ENCODE measurements around the gene TNFRSF25. TPM values are rescaled to one million over a fixed set of nuclear protein-coding genes. Genes with fewer than 3 reads are reported as not detected.

TNFRSF25 gene
- total RNA-seq, 1 experiment from 2014 or later, result 19.4 TPM

DNA sequence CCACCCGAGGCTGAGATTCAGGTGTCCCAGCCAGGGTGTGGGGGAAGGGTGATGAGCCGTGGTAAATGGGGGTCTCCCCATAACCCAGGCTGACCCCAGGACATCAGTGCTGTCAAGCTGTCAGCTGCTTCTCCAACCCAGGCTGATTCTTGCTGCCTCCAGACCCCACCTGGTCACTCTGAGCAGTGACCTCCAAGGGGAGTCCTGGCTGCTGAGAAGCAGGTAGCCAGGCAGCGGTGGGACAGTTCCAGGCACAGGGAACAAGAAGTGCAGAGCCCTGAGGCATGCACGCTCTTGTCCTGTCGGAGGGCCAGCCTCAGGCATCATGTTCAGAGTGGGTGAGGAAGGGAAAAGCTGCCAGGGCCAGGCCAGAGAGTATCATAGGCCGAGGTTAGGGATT, 40.3 kb downstream of the TNFRSF25 start:
- H3K14ac ChIP-seq (ENCODE audit: insufficient read depth, low read length), result no peak overlapping the region
- no peaks in the 10 kb centered on the region for H3K36me3 Mint-ChIP-seq (ENCODE audit: insufficient read depth in 1 of 3, low read depth in 3 of 3)
- H4K5ac ChIP-seq (ENCODE audit: insufficient read length, low read depth, low read length), result no peak overlapping the region
- H3K27ac ChIP-seq (ENCODE audit: insufficient read length, low read depth, low read length), result no peak overlapping the region
- H3K4me3 Mint-ChIP-seq, result no peak overlapping the region
- H4K8ac ChIP-seq (replicated peaks; ENCODE audit: insufficient read length, low read depth, low read length), result no peak overlapping the region
- H4K20me1 ChIP-seq (ENCODE audit: control insufficient read depth, insufficient read depth, insufficient read length), result no peaks in the 10 kb centered on the region
- no peaks in the 10 kb centered on the region for H3K4me1 ChIP-seq (ENCODE audit: insufficient read depth, low read length)
- no peak overlapping the region for H2AFZ ChIP-seq (ENCODE audit: low read length)
- H3K4me1 Mint-ChIP-seq, result peaks cover 16 to 28% of the 10 kb centered on the region in 2 experiments
- no CpG with 5 or more reads among the region's 6 CpGs for WGBS (ENCODE audit: extremely low coverage, insufficient read length, low lambda C conversion rate)
- TF ChIP-seq, protein P1, sequence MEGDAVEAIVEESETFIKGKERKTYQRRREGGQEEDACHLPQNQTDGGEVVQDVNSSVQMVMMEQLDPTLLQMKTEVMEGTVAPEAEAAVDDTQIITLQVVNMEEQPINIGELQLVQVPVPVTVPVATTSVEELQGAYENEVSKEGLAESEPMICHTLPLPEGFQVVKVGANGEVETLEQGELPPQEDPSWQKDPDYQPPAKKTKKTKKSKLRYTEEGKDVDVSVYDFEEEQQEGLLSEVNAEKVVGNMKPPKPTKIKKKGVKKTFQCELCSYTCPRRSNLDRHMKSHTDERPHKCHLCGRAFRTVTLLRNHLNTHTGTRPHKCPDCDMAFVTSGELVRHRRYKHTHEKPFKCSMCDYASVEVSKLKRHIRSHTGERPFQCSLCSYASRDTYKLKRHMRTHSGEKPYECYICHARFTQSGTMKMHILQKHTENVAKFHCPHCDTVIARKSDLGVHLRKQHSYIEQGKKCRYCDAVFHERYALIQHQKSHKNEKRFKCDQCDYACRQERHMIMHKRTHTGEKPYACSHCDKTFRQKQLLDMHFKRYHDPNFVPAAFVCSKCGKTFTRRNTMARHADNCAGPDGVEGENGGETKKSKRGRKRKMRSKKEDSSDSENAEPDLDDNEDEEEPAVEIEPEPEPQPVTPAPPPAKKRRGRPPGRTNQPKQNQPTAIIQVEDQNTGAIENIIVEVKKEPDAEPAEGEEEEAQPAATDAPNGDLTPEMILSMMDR (conservative IDR thresholded peaks at IDR 0.05), result no peak
- H3K18ac ChIP-seq (ENCODE audit: insufficient read length, low read depth, low read length), result no peak overlapping the region
- no peak for DNase-seq
- peaks cover 43% of the 10 kb centered on the region for H3K27me3 ChIP-seq (ENCODE audit: insufficient read depth, low read length)
- no peak overlapping the region for H3K23ac ChIP-seq (ENCODE audit: insufficient read length, low read depth, low read length)
- H2BK120ac ChIP-seq (ENCODE audit: low read depth, low read length, poor library complexity, severe bottlenecking), result no peak overlapping the region
- H3K27me3 Mint-ChIP-seq (ENCODE audit: low read depth), result peaks cover 86% of the 10 kb centered on the region
- H2BK15ac ChIP-seq (ENCODE audit: low read depth, low read length), result no peak overlapping the region
- no peaks in the 10 kb centered on the region for H3K79me1 ChIP-seq (ENCODE audit: insufficient read depth, low read depth, low read length, poor library complexity, severe bottlenecking)
- no peak overlapping the region for H2BK20ac ChIP-seq (ENCODE audit: low read depth, low read length, poor library complexity, severe bottlenecking)
- no peak overlapping the region for H2AK5ac ChIP-seq (ENCODE audit: insufficient read length, low read length)
- H3K4me2 ChIP-seq (ENCODE audit: insufficient read depth, insufficient read length, low read length), result no peak overlapping the region
- H3K23me2 ChIP-seq (ENCODE audit: insufficient read length, low read depth, low read length, poor library complexity, severe bottlenecking), result peaks cover 3% of the 10 kb centered on the region
- no peak overlapping the region for H3K56ac ChIP-seq (ENCODE audit: insufficient read length, low read depth, low read length)
- H2BK5ac ChIP-seq (ENCODE audit: insufficient read length, low read length), result no peak overlapping the region
- H3K9ac ChIP-seq (ENCODE audit: extremely low read depth, insufficient read length, low read length), result no peak overlapping the region
- H3K9me3 ChIP-seq (ENCODE audit: control insufficient read depth, low read depth, low read length), result no peaks in the 10 kb centered on the region
- H3K27ac Mint-ChIP-seq, result no peak overlapping the region
- H3K9me3 Mint-ChIP-seq, result peaks cover 0 to 3% of the 10 kb centered on the region in 2 experiments; a peak in 2 of 5 replicates
- H4K91ac ChIP-seq (ENCODE audit: insufficient read length, low read depth, low read length), result no peak overlapping the region
- no peak overlapping the region for H2BK12ac ChIP-seq (ENCODE audit: insufficient read length, low read depth, low read length)
- H3T11ph ChIP-seq (ENCODE audit: low read length), result no peak overlapping the region
- no peaks in the 10 kb centered on the region for H3K79me2 ChIP-seq (ENCODE audit: insufficient read depth, low read length)
- no peak overlapping the region for H3K4ac ChIP-seq (ENCODE audit: low read depth, low read length)

Data from H9 (cell line).